NCI-H1694 treated with DMSO at 0.1 percent for 48 hours (cell line): ENCODE measurements around the gene NUDT3.
"Not testable (repeated sequence)": the region's sequence is repeated elsewhere in the genome, so short reads cannot be mapped to it uniquely, and the experiment has no call there.

Source experiments
- DNase-seq: peaks from one replicate; lab custom pipeline; 2025; lab: John Stamatoyannopoulos, UW

NUDT3 gene

DNA sequence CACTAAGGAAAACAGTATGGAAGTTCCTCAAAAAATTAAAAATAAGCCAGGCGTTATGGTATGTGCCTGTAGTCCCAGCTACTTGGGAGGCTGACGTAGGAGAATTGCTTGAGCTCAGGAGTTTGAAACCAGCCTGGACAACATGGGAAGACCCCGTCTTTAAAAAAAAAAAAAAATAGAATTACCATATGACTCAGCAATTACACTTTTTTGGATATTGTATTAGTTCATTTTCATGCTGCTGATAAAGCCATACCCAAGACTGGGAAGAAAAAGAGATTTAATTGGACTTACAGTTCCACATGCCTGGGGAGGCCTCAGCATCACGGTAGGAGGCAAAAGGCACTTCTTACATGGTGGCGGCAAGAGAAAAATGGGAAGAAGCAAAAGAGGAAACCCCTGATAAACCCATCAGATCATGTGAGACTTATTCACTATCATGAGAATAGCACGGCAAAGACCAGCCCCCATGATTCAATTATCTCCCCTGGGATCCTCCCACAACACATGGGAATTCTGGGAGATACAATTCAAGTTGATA lies 132.9 kb downstream of the NUDT3 start:
- no peak for DNase-seq

DNA sequence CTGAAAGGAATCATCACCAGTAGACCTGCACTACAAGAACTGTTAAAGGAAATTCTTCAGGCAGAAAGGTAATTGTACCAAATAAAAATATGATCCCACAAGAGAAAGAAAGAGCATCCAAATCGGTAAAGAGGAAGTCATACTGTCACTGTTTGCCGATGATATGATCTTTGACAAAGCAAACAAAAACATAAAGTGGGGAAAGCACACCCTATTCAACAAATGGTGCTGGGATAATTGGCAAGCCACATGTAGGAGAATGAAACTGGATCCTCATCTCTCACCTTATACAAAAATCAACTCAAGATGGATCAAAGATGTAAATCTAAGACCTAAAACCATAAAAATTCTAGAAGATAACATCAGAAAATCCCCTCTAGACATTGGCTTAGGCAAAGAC lies 140.1 kb downstream of the NUDT3 start:
- not testable (repeated sequence) for DNase-seq

DNA sequence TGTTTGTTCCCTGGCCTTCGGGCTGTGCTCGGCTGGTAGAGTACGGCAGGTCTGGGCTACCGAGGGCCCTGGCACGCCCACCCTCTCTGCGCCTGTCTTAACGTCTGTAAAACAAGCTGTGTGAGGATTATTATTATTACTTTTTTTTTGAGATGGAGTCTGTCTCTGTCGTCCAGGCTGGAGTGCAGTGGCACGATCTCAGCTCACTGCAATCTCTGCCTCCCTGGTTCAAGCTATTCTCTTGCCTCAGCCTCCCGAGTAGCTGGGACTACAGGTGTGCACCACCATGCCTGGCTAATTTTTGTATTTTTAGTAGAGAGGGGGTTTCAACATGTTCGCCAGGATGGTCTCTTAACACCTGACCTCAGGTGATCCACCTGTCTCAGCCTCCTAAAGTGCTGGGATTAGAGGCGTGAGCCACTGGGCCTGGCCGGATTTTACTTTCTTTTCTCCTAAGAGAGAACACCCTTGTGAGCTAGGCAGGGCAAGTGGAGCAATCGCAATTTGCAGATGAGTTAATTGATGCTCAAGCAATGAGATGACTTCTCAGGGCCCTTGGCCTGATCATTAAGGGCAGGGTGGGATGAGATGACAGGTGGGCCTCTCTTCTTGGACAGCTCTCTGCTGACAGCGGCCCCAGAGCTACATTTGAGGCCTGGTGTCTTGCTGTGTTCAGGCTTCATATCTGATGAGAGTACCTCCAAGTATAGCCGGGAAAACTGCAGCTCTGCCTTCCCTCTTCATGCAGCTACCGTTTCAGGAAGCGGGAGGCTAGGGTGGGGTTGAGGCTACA lies 142.8 kb downstream of the NUDT3 start:
- no peak for DNase-seq

DNA sequence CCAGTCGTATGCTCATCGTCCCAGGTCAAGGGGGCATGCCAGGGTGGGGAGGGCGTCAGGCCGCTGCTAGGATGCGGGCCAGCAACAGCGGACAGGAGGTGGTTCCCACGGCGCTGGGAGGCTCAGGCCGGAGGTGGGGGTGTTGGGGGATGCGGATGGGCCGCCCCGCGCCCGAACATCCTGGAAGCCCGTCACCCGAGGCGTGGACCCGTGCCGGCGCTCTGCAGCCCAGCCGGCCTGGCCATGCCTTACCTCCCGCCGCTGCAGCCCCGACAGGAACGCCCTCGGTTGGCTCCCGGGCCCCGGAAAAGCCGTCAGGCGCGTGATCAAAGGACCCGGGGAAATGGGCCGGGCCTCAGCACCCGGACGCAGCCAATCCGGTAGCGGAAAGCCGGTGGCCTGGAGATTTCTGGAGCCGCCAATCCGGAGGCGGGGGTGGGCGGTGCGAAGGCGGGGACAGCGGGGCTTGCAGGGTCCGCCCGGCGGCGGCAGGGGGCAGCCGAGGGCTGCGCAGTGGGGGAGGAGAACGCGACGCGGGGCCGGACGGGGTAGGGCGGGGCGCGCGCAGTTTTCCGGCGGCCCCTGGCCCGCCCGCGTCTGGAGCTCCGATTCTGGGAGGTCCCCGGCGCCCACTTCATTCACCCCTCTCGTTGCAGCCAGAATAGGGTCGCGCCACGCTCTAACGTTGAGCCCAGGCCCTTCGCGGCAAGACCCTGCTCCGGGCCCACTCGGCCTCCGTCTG lies 143.6 kb downstream of the NUDT3 start, which contains the start of gene SMIM29:
TSS of gene SMIM29 (minus strand) at position 280 of the 742 bp plus-strand sequence. CDS start 1,215 bp downstream, outside the sequence.
- peak; percentile 83 for DNase-seq

DNA sequence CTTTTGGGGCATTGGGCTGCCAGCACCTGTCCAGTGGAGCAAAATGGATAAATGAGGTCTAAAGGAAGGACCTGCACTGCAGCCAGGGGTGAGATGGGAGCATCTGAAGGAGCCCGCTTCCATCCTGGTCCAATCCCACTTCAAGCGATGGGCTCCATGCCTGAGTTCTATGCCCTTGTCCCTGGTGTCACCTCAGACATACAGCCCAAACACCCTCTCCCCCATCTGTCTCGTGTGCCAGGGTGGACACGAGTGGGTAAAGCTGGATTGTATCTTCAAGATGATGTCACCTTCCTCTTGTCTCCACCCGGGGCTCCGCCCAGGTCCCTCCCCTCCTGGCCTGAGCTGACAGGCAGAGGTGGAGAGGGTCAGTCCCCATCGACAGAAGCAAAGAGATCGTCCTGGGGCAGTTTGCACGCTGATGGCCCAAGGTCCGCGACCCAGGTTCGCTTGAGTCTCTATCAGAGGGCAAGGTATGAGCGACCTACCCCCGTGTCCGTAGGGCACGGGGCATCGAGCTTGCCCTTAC lies 144.2 kb downstream of the NUDT3 start:
- DNase-seq: no peak

DNA sequence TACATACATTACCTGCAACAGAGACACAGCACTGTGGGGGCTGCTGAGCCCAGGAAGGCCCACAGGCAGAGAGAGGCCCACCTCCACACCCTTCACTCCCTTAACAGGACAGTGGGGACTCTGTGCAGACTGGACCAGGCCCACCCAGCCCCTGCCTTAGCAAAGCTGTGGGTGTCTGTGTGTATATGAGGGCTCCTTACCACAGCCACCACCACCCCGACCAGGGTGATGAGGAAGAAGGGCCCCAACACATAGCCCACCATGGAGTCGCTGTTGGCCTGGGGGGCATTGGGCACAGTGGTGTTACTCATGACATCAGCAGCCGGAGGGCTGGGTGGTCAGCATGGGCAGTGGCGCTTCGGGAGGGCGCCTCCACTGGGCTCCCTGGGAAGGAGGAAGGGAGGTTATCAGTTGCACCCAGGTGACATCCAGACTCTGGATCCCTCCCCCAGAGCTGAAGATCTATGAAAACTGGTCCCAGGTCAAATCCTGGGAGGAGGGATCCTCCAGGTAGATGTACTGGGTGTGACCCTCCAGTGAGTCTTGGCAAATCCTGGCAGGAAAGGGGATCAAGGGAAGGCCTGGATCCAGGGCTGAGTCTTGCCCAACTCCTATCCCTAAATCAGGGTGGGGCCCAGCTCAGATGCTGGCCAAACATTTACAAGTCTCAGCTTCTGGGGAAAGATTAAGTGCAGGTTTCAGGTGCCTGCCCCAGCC lies 144.8 kb downstream of the NUDT3 start:
- no peak for DNase-seq

DNA sequence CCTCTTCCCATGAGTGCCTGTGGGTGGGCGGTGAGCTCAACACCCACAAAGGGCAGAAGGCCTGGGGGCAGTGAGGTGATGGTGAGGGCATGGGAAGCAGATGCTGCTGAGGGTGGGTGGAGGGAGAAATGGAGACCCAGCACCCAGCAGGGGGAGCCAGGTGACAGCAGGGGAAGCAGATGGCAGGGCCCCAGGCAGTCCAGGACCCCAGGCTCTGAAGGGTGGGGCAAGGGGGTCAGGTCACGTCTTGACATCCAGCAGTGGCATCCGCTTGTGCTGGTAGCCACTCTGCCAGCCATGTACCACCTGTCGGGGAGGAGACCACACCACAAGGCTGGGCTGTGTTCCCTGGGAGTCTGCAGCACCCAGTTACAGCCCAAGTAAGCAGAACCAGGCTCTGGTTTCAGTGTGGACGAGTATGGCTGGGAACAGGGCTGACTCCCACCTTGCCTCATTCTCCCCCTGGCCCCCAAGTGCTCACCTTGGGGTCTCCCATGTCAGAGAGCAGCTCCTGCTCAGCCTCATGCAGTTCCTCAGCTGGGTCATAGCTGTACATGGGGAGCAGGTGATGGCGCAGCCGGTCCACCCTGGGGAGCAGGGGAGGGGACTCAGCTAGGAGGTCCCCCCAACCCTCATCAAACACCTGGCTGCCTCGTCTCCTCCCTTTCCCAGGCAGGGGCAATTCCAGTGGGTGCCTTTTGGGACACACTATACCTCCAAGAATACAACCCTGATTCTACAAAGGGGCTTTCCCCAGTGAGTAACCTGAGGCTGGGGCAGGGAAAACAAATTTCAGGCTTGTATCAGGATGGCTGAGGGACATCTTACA lies 145.7 kb downstream of the NUDT3 start:
- DNase-seq: peak; percentile 47

DNA sequence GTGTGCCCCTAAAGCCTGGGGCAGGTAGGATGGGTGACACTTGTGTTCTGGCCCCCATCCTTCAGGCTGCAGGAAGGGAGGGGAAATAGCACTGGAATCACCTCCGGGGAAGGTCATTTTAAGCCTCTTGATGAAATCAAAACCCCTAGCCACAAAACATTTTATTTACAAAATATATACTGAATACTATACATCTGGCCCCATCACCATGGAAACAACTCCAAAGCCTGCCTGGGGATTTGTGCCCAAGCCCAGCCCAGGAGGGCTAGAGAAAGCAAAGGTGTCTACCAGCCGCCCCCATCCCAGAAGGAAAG lies 146.3 kb downstream of the NUDT3 start:
- no peak for DNase-seq

DNA sequence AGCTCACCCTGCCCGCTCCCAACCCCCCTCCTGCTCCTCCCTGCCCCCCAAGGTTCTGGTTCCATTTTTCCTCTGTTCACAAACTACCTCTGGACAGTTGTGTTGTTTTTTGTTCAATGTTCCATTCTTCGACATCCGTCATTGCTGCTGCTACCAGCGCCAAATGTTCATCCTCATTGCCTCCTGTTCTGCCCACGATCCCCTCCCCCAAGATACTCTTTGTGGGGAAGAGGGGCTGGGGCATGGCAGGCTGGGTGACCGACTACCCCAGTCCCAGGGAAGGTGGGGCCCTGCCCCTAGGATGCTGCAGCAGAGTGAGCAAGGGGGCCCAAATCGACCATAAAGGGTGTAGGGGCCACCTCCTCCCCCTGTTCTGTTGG lies 146.7 kb downstream of the NUDT3 start:
- DNase-seq: not testable (repeated sequence)

DNA sequence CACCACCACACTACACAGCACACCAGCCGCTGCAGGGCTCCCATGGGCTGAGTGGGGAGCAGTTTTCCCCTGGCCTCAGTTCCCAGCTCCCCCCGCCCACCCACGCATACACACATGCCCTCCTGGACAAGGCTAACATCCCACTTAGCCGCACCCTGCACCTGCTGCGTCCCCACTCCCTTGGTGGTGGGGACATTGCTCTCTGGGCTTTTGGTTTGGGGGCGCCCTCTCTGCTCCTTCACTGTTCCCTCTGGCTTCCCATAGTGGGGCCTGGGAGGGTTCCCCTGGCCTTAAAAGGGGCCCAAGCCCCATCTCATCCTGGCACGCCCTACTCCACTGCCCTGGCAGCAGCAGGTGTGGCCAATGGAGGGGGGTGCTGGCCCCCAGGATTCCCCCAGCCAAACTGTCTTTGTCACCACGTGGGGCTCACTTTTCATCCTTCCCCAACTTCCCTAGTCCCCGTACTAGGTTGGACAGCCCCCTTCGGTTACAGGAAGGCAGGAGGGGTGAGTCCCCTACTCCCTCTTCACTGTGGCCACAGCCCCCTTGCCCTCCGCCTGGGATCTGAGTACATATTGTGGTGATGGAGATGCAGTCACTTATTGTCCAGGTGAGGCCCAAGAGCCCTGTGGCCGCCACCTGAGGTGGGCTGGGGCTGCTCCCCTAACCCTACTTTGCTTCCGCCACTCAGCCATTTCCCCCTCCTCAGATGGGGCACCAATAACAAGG lies 147.3 kb downstream of the NUDT3 start:
- DNase-seq: not testable (repeated sequence)

DNA sequence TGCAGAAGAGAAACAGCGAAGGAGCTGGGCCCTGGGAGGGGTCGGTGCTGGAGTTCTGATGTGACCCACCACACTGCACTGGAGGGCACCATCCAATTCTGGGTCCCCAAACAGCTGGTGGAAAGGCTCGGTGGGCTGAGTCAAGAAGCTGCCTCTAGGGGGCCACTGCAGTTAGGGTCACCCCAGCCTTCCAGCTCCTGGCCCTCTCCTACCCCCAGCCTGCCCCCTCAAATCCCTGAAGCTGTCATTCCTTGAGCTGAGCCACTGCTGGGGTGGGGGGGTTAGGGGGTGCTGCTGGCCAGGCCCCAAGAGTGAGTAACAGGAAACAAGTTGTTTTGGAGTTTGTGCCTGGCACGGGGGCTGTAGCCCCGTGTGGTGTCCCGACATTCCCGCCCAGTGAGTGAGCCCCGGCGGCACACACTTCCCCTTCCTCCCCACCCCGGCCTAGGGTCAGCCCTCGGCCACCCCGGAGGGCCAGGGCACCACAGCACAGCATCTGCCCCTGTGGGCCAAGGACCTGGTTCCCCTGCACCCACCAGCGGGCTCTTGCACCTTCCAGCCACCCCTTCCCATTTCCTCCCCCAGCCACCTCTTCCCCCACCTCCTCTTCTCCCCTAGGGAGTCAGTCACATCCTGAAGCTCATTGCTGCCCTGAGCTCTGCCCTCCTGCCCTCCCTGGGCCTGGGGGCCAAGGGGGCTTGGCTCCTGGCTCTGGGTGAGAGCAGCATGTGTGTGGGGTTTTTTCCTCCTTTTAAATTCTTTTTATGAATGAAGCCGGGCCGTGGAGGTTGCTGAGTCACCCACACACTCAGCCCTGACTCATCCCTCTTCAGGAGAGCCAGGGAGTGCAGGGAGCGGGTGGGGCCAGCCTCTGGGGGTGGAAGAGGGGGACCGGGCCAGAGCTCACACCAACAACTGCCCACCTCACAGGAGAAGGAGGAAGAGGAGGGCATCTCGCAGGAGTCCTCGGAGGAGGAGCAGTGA lies 148.3 kb downstream of the NUDT3 start:
- DNase-seq: no peak

DNA sequence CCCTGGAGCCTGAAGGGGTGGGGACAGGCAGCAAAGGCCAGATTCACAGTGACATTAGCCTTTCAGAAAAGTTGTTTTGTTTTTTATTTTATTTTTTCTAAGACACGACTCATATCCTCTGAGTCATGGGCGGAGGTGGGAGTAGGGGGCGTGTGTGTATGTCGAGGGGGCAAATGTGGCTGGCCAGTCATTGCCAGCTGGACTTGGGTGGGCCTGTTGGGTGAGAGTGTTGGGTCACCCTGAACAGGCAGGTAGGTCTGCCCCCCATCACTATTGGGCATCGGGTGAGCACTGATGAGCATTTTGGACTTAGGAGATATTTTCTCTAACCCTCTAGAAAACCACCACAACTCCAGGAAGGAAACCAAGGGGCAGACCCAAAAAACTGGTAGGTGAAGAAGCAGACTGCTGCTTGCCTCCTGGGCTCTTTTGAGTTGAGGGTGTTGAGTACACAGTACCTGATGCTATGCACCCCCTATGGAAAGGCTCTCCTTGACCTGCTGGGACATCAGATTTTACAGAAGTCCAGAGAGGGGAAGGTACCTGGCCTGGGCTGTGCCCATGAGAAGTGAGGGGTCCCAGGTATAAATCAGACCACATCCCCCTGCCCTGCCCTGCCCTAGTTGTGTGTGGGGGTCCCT lies 149.2 kb downstream of the NUDT3 start:
- DNase-seq: no peak

DNA sequence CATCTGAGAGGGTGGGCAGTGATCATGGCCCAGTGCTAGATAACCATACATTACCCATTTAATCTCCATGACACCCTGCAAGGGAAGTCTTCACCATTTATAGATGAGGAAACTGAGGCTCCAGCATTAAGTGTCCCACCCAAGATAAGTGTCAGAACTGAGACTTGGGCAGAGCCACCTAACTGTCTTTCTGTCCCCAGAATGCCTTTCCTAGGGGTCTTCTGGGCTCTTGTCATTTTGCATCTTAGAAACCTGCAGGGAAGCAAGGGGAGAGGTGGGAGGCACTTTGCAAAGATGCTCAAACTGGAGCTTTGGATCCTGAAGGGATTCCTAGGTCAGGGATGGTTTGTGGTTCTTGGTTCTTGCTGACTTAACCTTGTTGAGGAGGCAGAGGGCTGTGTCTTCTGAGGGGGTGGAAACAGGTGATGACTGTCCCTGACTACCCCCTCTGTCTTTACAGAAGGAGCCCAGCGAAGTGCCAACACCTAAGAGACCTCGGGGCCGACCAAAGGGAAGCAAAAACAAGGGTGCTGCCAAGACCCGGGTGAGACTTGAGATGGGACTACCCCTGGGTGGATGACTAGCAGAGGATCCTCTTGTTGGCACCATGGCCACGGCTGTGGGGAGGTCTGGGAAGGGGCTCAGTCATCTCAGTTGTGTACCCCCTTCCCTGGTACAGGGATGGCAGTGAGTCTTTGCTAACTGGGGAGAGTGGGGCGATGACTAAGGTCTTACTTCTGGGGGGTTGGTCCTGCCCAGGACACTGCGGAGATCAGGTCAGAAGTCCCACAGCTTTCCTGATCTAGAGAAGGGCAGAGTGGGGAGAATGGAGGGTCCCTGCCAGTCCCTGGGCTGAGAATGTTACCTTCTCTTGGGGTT lies 150.0 kb downstream of the NUDT3 start:
- DNase-seq: no peak

DNA sequence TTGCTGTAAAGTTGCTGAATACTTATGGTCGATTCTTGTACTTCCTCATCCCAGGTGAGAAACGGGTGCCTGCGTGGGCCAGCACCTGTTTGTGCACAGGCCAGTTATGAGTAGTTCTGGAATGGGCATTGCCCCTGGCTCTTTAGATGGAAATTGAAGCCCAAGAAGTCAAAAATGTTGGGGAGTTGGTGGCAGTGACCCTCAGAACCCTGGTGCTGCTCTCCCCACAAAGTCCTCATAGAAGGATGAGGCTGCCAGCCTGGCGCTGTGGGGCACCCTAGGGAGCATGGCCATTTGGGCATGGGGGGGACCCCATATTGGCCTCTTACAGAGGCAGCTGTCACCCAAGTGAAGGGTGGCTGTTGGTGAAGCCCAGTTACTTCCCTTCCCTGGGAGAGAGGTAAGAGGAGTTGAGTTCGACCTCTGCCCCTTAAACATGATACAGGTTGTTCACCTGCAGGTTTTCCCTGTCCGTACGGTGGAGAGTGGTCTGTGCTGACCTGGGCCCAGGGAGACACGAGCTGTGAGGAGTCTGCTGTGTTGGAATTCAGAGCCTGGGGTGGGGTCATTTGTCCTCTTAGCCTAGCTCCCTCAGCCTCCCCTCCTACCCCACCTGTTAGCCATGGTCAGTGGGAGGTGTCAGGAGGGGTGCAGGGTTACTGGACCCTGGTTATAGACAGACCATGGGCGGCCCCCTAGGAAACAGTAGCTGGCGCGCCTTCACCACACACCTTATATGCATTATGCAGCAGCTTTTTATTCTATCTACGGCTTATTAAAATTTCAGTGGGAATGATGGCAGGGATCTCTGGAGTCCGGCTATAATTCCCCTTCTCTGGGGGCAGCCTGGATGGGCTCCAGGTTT lies 150.9 kb downstream of the NUDT3 start:
- DNase-seq: no peak

DNA sequence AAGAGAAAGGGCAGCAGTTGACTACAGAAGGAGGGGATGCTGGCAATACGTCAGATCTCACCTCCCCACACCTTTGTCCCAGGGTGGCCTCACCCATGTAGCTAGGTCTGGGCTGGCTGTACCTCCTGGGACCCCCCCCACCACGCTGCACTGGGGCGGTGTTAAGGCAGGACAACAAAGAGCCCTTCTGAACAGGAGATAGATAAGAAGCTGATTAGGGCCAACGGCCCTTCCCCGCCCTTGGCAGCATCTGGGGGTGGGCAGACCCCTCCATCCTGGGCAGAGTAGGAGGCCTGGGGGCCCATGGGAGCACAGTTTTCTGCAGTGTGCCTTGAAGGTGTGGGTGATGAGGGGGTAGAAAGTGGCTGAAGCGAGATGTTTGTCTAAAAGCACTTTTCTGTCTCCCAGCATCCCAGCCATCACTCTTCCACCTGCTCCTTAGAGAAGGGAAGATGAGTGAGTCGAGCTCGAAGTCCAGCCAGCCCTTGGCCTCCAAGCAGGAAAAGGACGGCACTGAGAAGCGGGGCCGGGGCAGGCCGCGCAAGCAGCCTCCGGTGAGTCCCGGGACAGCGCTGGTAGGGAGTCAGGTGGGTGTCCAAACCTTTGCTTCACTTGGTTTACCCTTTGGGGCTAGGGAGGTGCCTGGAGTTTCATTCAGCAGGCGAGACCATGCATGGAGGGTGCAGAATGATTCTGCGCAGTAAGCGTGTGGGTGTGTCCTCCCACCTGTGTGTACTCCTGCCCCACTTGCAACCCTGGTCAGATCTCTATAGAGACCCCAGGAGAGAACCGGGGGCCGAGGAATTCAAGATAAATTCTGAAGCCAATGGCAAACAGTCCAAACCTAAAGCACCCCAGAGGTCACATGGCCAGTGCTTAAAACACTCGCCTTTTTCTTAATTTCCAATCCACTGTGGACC lies 151.9 kb downstream of the NUDT3 start:
- DNase-seq: no peak

DNA sequence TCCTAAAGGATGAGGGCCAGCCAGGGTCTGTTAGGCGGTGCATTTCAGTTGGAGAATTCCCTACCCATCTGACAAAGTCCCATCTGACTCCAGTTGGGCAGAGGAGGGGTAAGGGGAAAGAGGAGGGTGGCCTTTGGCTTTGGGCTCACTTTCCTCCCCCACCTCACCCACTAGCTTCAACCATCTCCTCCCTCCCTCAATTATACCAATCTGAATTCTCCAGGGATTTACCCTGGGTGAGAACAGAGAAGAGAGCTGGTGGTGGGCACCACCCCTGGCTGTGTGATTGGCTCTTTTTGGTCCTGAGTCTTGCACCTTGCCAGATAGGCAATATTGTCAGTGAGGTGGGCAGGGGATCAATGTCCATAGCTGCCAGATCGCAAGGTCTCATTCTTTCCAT lies 152.6 kb downstream of the NUDT3 start:
- DNase-seq: no peak
